Ecto neural progenitor cell (in vitro differentiated cells): Measurements from ENCODE around the gene CITED1.

ENCODE experiments used
- DNase-seq: peaks from one replicate; pipeline ENCODE4 v3.0.0-alpha.2; 2018; ENCODE audit warnings: low spot score

Gene CITED1

GRCh38 chrX:72308566-72309296, 3.0 kb upstream of the CITED1 start:
- DNase-seq = peak; percentile 81

- no peak for DNase-seq
These were observed 2.5 kb upstream of the CITED1 start for GRCh38 chrX:72308209-72308565.

- no peak for DNase-seq
These were observed 1.9 kb upstream of the CITED1 start for GRCh38 chrX:72307646-72308051.

GRCh38 chrX:72306851-72307645, 1.3 kb upstream of the CITED1 start:
- peak; percentile 71 for DNase-seq

- peak; percentile 52 for DNase-seq
These were observed 529 bp upstream of the CITED1 start for GRCh38 chrX:72306085-72306801.

GRCh38 chrX:72304877-72305276, 837 bp downstream of the CITED1 start:
- peak; percentile 50 for DNase-seq

GRCh38 chrX:72301781-72302180, 3.9 kb downstream of the CITED1 start:
- DNase-seq = no peak

- no peak for DNase-seq
These were observed 5.7 kb downstream of the CITED1 start for GRCh38 chrX:72299891-72300630.

- no peak for DNase-seq
These were observed 7.6 kb downstream of the CITED1 start for GRCh38 chrX:72297953-72298730.

- DNase-seq = no peak
These were observed 8.7 kb downstream of the CITED1 start for GRCh38 chrX:72296991-72297390.

- no peak for DNase-seq
These were observed 10.0 kb downstream of the CITED1 start for GRCh38 chrX:72295745-72296144.

GRCh38 chrX:72294497-72294896, 11.2 kb downstream of the CITED1 start:
- no peak for DNase-seq

- no peak for DNase-seq
These were observed 23.4 kb downstream of the CITED1 start for GRCh38 chrX:72282302-72282701.

GRCh38 chrX:72280321-72280845, 25.3 kb downstream of the CITED1 start:
- DNase-seq = no peak

- DNase-seq = no peak
These were observed 29.2 kb downstream of the CITED1 start for GRCh38 chrX:72276478-72276953.

- DNase-seq = no peak
These were observed 31.2 kb downstream of the CITED1 start for GRCh38 chrX:72274526-72274925.

GRCh38 chrX:72273718-72274117, 32.0 kb downstream of the CITED1 start:
- DNase-seq = no peak

- DNase-seq = no peak
These were observed 32.8 kb downstream of the CITED1 start for GRCh38 chrX:72272868-72273267.

GRCh38 chrX:72271812-72272211, 33.9 kb downstream of the CITED1 start:
- no peak for DNase-seq

- no peak for DNase-seq
These were observed 34.5 kb downstream of the CITED1 start for GRCh38 chrX:72271091-72271788.
